ENCODE data around the gene ZEB2. TPM values are rescaled to one million over a fixed set of nuclear protein-coding genes. Genes with fewer than 3 reads are reported as not detected.
A peak's percentile ranks its signal among the peaks of the same experiment; 100 is the strongest.

ZEB2 gene
- total RNA-seq, 4 donors from 2014 or later, result 12.4 to 149 (median 29.9) TPM

DNA sequence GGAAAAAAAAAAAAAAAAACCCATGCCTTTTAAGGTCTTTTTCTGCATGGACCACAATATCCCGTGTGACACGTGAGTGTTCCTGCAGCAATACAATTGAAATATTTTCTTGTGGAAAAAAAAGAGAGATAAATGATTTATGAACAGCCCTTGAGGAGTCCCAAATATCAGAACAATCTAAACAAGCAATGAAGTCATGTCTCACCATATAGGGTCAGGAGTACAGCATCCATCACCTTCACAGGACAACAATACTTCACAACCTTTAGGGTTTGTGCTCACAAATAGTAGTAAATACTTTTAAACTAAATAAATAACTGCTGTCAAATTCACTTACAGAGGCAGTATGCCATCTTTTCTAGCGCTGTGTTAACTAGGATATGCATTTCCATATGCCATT, 87.9 kb downstream of the ZEB2 start:
- Histone ChIP-seq H3K9me3 (no peaks in the 10 kb centered on the region), H3K27ac (peak overlapping the region in 3 of 4 donors; percentile 33 to 68 (median 44)), H3K27me3 (no peaks in the 10 kb centered on the region), H3K4me1 (peaks cover 0 to 10% (median 0%) of the 10 kb centered on the region in 4 donors), H3K36me3 (no peaks in the 10 kb centered on the region), H3K4me3 (no peak overlapping the region)
- TF ChIP-seq CTCF (IDR thresholded peaks at IDR 0.05) (no peak), POLR2A (IDR thresholded peaks at IDR 0.05) (no peak)
- DNase-seq, result no peak

DNA sequence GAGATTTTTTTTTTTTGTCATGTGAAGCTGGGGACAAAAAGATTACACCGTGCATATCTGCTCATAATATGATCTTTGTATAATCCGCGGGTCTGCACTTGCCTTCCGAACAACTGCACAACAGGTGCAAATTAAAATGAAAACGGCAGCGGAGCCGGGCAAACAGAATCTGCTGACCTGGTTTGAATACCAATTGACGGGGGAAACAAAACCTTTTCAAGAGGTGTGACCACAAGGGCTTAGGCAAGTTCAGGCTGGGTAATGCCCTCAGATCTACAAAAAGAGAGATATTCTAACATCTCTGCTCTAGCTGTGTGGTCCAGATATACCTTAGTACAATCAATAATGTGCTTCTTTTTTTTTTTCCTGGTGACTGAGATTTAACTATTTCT, 88.5 kb downstream of the ZEB2 start:
- peaks cover 0 to 14% (median 0%) of the 10 kb centered on the region in 4 donors for H3K4me1 ChIP-seq
- H3K27ac ChIP-seq, result peak overlapping the region; percentile 33 to 68 (median 56)
- H3K4me3 ChIP-seq, result no peak overlapping the region
- H3K36me3 ChIP-seq, result no peaks in the 10 kb centered on the region
- H3K9me3 ChIP-seq, result no peaks in the 10 kb centered on the region
- TF ChIP-seq CTCF (IDR thresholded peaks at IDR 0.05), result no peak
- no peak for TF ChIP-seq POLR2A (IDR thresholded peaks at IDR 0.05)
- peak in 1 of 3 donors; percentile 45 for DNase-seq
- no peaks in the 10 kb centered on the region for H3K27me3 ChIP-seq

DNA sequence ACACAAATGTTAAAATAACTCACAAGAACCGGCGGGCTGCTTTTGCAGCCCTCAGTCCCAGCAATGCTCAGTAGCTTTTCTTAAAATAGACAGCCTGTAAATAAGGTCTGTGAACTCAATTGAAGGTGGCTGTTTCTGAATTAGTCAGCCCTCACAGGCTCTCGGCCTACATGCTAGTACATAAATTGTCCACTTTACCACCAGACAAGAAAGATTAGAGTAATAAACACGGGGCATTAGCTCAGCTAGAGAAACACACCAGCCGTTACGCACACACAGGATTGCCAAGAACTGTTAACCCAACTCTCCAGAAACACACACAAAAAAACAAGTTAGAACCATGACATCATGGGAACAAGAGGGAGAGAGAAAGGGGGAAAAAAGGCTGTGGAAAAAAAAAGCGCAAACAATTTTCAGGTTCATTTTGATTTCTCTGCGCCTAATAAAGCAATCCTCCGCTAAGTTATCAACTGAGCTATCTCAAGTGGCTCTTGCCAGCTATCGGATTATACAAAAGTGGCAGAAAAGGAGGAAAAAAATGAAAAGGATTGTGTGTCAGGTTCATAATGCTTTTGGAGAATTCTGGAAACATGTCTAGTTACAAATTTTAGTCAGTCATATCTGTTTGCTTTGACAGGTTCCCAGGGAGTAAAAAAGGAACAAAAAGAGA, 89.1 kb downstream of the ZEB2 start:
- Histone ChIP-seq H3K36me3 (no peaks in the 10 kb centered on the region), H3K27me3 (no peaks in the 10 kb centered on the region), H3K9me3 (no peaks in the 10 kb centered on the region), H3K4me1 (peaks cover 0 to 14% (median 0%) of the 10 kb centered on the region in 4 donors), H3K4me3 (no peak overlapping the region), H3K27ac (peak overlapping the region; percentile 33 to 68 (median 56))
- DNase-seq, result peak in 1 of 3 donors; percentile 54
- TF ChIP-seq CTCF (IDR thresholded peaks at IDR 0.05), result no peak

DNA sequence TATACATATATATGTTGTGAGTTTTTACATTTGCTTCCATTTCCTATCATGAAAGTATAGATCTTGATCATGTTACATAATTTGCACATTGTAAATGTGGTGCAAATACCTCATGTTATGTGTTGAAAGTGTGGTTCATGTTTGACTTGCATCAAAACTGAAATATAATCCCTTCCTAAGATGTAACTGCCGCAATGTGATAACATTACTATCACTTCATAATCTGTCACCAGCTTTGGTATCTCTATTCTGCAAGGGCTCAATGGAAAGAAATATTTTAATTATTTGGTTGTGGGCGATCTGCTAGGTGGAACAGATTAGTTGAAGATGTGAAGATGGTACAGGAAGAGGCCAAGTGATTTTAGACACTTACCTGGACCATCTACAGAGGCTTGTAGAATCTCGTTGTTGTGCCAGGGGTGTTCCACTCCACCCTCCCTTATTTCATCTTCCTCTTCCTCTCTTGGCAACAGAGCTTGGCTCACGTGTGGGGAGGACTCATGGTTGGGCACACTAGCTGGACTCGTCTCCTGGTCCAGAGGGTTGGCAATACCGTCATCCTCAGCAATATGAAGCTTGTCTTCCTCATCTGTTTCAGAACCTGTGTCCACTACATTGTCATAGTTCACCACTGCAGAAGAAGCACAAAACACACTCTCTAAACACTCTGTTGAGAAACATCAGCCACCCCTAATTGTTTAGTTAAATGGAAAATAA, 90.4 kb downstream of the ZEB2 start:
- H3K27me3 ChIP-seq, result no peaks in the 10 kb centered on the region
- no peak for DNase-seq
- no peak overlapping the region for H3K4me3 ChIP-seq
- TF ChIP-seq POLR2A (IDR thresholded peaks at IDR 0.05) (no peak), CTCF (IDR thresholded peaks at IDR 0.05) (no peak)
- H3K4me1 ChIP-seq, result peaks cover 0 to 14% (median 0%) of the 10 kb centered on the region in 4 donors
- peak overlapping the region; percentile 35 to 68 (median 50) for H3K27ac ChIP-seq
- H3K36me3 ChIP-seq, result no peaks in the 10 kb centered on the region
- no peaks in the 10 kb centered on the region for H3K9me3 ChIP-seq

DNA sequence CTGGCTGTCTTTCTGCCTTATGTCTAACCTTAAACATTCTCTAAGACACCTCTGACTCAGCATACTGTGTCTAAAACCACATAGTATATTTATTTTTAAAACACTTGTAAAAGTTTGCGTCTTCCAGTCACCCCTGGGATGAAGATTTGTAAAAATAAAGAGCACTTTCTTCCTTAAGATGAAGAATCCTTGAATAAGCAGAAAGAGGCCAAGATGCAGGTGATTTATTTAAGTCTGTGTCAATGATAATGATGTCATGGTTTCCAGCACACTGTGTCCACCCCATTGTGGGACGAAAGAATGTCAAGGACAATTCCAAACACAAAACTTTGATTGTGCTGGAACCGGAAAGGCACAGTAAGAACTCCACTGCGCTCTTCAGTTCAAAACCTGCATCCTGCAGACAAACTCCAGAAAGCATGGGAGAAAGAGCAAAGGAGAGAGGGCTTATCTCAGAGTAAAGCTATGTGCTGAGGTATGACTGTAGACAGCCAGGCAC, 92.9 kb downstream of the ZEB2 start:
- no peak overlapping the region for H3K4me3 ChIP-seq
- no peaks in the 10 kb centered on the region for H3K9me3 ChIP-seq
- DNase-seq, result no peak
- no peaks in the 10 kb centered on the region for H3K27me3 ChIP-seq
- H3K4me1 ChIP-seq, result peaks cover 0 to 12% (median 0%) of the 10 kb centered on the region in 4 donors
- TF ChIP-seq POLR2A (IDR thresholded peaks at IDR 0.05) (no peak), CTCF (IDR thresholded peaks at IDR 0.05) (no peak)
- H3K36me3 ChIP-seq, result no peaks in the 10 kb centered on the region
- peak overlapping the region; percentile 15 to 46 (median 30) for H3K27ac ChIP-seq
